COR-L47 (cell line): ENCODE data around the gene APOA1.

Source experiments
- DNase-seq: peaks from one replicate; lab custom pipeline; 2025; lab: John Stamatoyannopoulos, UW

APOA1 gene

GRCh38 chr11:116837231-116838091 lies at the start of gene APOA1:
Gene APOA1, minus strand, starts transcription at chr11:116837622. Its CDS starts 235 bp downstream, at chr11:116837387.
- DNase-seq: no peak

DNA sequence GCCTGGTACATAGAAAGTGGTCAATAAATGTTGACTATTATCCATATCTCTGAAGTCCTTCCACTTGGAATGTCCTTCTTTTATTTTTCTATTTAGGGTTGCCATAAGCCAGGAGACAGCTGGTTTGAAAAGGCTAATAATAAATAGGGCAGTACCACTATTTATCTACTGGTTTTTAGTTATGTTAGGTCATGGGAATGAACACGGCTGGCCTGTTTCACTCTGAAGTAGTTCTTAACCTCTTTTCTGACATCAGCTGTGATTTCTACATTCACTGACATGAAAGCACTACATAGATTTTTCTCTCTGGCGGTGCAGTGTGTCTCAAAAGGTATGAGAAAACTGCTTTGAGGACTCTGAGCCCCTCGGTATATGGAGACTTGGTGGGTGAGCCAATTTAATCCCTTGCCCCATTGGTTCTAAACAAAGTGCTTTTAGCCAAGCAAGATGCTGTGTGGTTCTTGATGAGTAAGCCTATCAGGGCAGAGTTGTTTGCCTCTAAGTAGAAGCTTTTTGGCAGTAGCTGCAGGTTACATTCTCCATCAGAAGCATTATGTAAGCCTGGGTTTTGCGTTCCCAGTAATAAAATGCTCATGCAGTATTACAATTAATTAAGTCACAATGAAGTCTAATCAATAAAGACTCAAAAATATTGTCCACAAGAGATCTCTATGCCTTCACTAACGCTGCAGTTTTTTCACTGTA lies 48.7 kb upstream of the APOA1 start:
- no peak for DNase-seq

- no peak for DNase-seq
These were observed 45.0 kb upstream of the APOA1 start for GRCh38 chr11:116882386-116882785.

DNA sequence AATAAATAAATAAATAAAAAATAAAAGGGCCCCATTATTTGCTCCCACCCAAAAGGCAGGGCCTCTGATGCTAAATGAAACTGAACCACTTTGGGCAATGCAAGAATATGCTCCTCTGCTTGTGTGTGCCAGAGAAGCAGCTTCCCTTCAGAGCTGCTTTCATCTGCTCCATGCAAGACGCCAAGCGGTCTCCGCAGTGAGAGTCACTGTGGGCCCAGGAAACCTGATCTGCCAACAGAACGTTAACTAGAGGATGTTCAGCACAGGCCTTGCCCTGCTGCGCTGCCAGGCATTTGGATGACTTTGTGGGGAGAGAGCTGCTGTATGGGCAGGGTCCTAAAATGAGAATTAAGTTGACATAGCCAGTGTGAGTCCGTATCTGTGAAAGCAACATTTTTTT lies 43.7 kb upstream of the APOA1 start:
- DNase-seq: no peak

DNA sequence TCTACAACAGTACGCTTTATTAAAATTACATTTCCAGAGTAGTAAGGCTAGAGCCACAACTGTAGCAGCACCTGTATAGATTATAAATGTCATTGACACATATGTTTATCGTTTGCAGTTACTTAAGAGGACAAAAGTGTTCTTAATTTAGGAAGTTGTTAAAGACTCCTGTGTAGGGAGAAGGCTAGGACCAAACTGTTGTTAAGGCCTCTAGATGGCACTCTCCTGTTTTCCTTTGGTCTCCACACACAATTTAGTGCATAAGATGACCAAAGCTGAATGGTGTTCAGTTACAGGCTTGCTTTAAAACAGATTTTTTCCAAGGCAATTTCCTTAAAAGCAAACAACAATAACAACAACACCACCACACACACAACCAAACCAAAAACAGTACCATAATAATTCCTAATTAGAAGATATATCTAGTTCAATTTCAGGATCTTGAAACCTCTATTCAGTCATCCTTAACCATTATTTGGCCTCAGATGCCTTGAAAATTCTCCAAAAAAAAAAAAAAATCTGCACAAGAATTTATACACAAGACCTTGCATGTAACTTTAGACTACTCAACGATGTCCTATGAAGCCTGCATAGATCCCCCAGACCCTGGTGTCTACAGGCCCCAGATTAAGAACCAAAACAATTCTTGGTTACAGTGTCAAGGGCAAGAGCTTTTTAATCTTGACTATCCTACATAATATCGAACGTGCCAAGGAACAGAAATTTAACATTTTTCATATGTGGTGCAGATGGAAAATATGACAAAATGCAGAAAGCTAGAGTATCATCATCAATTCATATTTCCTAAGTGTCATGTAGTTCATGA lies 42.6 kb upstream of the APOA1 start:
- DNase-seq: peak; percentile 47

GRCh38 chr11:116876656-116877055 lies 39.2 kb upstream of the APOA1 start:
- no peak for DNase-seq

DNA sequence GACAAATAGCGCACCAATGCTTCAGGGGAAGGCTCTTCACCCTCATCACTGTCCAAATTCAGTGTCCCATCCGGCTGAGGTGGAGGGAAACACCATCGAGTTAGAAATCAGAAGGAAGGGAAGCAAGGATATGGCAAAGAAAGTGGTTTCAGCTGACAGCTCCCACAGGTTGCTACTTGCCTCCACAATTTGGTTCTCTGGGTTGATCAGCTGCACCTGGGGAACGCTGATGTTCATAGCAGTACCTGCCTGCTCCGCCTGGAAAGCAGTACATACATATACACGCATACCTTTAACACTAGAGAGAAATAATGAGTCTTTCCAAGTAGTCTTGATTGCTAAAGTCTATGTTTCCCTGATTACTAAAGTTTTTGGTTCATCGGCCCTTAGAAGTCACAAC lies 37.8 kb upstream of the APOA1 start:
- no peak for DNase-seq

GRCh38 chr11:116874251-116874650 lies 36.8 kb upstream of the APOA1 start:
- no peak for DNase-seq

DNA sequence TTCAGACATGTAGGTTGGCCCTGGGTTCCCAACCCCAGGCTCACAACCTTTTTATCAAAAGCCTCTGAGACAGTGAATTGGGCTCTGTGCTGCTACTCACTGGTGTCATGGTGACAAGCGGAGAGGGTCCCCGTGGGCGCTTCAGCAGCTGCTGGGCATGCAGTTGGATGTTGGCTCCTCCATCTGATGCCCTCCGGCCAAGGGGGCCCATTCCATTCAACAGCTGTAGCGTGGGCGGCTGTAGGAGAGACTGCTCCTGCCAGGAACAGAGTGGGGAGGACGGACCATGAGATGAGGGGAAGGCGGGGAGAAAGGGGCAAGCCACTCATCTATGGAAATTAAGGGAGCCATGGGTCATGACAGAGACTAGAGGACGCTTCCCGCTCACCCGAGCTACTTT lies 36.0 kb upstream of the APOA1 start:
- no peak for DNase-seq

DNA sequence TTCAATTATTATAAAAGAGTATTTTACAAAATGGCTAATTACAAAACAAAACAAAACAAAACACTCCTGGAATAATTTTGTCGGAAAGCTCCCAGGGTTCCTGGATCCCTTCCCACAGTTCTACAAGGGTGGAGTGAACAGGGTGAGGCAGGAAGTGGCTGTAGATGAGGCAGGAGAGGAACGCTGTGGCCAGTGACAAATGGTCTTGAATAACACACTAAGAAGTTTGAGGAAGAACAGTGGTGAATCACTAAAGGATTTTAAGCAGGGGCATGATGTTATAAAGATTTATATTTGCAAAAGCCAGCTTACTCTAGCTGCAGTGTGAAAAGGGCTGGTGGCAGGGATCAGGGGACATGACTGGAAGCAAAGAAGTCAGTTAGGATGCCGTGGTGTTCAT lies 33.8 kb upstream of the APOA1 start:
- peak; percentile 36 for DNase-seq

- DNase-seq: no peak
These were observed 32.6 kb upstream of the APOA1 start for GRCh38 chr11:116870054-116870453.

GRCh38 chr11:116869610-116870009 lies 32.2 kb upstream of the APOA1 start:
- no peak for DNase-seq

DNA sequence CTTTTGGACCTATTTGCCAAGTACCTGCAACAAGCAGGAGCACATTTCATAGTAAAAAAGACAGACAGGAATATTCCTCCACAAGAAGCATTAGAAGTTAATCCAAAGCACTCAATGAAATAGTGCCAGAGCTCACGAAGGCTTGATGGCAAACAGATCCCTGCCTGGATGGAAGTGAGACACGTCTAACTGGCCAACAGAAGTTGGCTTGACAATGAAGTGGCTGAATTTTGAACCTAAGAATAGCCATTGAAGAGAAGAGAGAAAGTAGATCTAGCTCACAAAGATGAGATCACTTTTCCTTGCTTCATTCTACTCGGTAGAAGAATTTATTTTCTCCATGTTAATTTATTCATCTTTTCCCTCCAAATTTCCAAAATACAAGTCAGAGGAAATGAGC lies 30.6 kb upstream of the APOA1 start:
- no peak for DNase-seq

GRCh38 chr11:116867619-116868018 lies 30.2 kb upstream of the APOA1 start:
- DNase-seq: no peak

GRCh38 chr11:116866804-116867455 lies 29.5 kb upstream of the APOA1 start:
- no peak for DNase-seq

DNA sequence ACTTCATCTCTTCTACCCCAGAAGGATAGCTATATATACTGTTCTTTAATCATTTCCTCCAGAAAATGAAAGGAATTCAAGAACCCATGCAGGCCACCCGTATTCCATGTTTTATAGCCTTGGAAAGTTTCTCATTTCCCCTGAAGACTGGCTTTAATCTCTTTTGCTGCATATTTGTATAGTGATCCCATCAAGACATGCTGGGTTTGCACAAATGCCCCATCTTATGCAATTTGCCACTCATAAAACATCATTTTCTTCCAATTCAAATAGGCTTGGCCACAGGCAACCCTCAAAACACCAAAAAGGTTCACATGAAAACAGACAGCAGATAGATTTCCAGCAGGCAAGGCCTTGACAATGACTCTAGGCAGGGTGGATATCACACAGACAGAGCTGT lies 28.3 kb upstream of the APOA1 start:
- DNase-seq: no peak

- no peak for DNase-seq
These were observed 27.1 kb upstream of the APOA1 start for GRCh38 chr11:116864531-116864930.

DNA sequence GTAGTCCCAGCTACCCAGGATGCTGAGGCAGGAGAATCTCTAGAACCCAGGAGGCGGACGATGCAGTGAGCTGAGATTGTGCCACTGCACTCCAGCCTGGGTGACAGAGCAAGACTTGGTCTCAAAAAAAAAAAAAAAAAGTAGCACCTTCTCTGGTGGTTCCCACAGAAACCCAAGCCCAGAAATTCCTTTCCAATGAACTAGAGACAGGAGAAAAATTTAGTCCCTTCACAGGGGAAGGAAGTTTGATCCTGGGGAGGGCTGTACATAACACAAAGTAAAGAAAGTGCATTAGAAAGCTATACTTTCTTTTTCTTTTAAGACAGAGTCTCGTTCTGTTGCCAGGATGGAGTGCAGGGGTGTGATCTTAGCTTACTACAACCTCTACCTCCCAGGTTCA lies 25.5 kb upstream of the APOA1 start:
- DNase-seq: no peak

DNA sequence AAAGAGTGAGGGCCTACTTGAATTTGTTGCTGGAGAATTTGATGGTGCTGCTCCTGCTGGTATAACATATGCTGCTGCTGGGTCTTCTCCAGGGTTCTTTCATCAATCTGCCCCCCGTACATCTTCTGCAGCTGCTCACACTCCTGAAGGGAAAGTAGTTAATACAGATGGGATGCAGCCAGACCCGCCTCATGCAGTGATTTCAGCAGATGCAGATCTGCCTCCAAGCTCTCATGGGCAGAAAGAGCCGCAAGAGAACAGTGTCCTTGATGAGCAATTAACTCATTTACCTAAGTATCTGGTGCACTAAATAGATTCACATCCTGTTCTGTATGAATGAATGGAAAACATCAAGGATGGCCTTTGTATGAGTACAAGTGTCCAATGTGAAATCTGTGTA lies 24.8 kb upstream of the APOA1 start:
- no peak for DNase-seq

DNA sequence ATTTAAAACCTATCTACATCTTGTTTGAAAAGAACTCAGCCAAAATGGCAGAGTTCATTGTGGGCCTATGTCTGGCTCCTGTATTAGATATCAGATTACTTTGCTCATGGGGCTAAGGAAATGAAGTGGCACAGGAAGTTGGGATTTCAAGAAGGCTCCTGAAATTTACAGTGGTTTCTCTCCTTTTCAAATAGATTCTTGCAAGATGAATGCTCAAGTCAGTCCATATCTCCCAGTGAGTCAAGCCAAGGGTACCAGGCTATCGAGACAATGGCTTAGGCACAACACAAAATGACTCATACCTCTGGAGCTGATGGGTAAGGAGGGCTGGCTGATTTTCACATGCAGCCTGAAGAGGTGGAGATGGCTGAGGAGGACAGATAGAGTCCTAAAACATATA lies 24.1 kb upstream of the APOA1 start:
- DNase-seq: no peak

- DNase-seq: no peak
These were observed 22.9 kb upstream of the APOA1 start for GRCh38 chr11:116860303-116860702.

DNA sequence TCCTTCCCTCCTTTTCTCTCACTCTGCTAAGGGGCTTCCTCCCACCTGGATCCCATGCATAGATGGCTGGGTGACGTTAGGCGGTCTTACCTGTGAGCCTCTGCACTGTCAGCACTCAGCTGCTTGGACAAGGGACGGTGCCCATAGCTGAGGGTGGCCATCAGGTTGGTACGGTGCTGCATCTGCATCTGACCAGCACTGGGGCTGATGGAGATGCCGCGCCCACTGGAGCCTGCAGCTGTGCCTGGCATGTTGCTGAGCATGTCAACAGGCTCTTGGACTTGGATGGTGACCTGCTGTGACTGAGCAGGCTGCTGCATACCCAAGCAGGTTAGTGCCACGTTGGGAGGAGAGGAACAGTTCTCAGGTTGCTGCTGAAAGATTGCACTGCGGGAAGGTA lies 21.8 kb upstream of the APOA1 start:
- DNase-seq: no peak
